GM13977 (cell line): ENCODE results near the gene MIER1.

Experiments used
- DNase-seq: peaks from one replicate; pipeline ENCODE4 v3.0.0; 2012; ENCODE audit warnings: low spot score
- CTCF ChIP-seq: IDR thresholded peaks from 2 replicates; pipeline ENCODE4 v1.5.1; 2012; ENCODE audit warnings: mild to moderate bottlenecking, control low read depth; ENCODE audit not compliant: insufficient read depth; ENCODE audit errors: extremely low read depth, missing control alignments
- in situ Hi-C: fragments of 300-500 bp; cut with MboI; formaldehyde crosslinking; loops from one replicate; pipeline ENCODE4 v1.12.0; 2022; ENCODE audit warnings: low sequenced_read_pairs, low pct_unique_long_range_greater_than_20kb, mixed read lengths, inconsistent platforms; ENCODE audit not compliant: unreplicated experiment

The MIER1 gene

GRCh38 chr1:67005068-67005467 is 80.3 kb downstream of the MIER1 start:
- in situ Hi-C loops = loop anchor here (5.0 to 25.0 kb wide), 2 partner anchors 142 to 507 kb away; no protein-coding TSS in a partner anchor
- no peak for TF ChIP-seq CTCF
- DNase-seq = no peak

- no peak for DNase-seq
- in situ Hi-C loops = loop anchor here (5.0 to 25.0 kb wide), 2 partner anchors 138 to 503 kb away; no protein-coding TSS in a partner anchor
- TF ChIP-seq CTCF = no peak
These were observed 85.0 kb downstream of the MIER1 start for GRCh38 chr1:67009792-67010191.

GRCh38 chr1:67013573-67013972 is 88.8 kb downstream of the MIER1 start:
- no peak for DNase-seq
- in situ Hi-C loops = loop anchor here (25.0 kb wide), 1 partner anchor 499 kb away; no protein-coding TSS in a partner anchor

GRCh38 chr1:67018574-67018973 is 93.8 kb downstream of the MIER1 start:
- in situ Hi-C loops = loop anchor here (25.0 kb wide), 1 partner anchor 494 kb away; no protein-coding TSS in a partner anchor
- TF ChIP-seq CTCF = no peak
- DNase-seq = no peak

More at GRCh38 chr1:67013573-67013972, 88.8 kb downstream of the MIER1 start:
- no peak for TF ChIP-seq CTCF

GRCh38 chr1:67019121-67019520 is 94.3 kb downstream of the MIER1 start:
- in situ Hi-C loops = loop anchor here (25.0 kb wide), 1 partner anchor 493 kb away; no protein-coding TSS in a partner anchor
- no peak for TF ChIP-seq CTCF
- DNase-seq = no peak

GRCh38 chr1:67019600-67020136 is 94.9 kb downstream of the MIER1 start:
- in situ Hi-C loops = loop anchor here (25.0 kb wide), 1 partner anchor 493 kb away; no protein-coding TSS in a partner anchor

More at GRCh38 chr1:67019600-67020136, 94.9 kb downstream of the MIER1 start:
- TF ChIP-seq CTCF = no peak
- no peak for DNase-seq
